Panc1 (cell line): ENCODE data around the gene TTF2.

Experiments used
- POLR2AphosphoS5 ChIP-seq: IDR thresholded peaks from 2 replicates; pipeline ENCODE4 v1.6.1; 2012; ENCODE audit warnings: mild to moderate bottlenecking, low read depth, low read length, moderate library complexity
- SIN3A ChIP-seq: IDR thresholded peaks from 2 replicates; pipeline ENCODE4 v1.6.1; 2012; ENCODE audit warnings: low read depth, mild to moderate bottlenecking, low read length, moderate library complexity, borderline replicate concordance; ENCODE audit not compliant: insufficient read depth
- TCF7L2 ChIP-seq: IDR thresholded peaks from 2 replicates; pipeline ENCODE4 v1.6.1; 2011; ENCODE audit warnings: mild to moderate bottlenecking, low read depth, low read length, inconsistent platforms
- TF ChIP-seq, protein P1 (sequence below): fragments of 450-650 bp; IDR thresholded peaks from 2 replicates; pipeline ENCODE4 v1.5.1; 2017; ENCODE audit warnings: mild to moderate bottlenecking

DNA sequence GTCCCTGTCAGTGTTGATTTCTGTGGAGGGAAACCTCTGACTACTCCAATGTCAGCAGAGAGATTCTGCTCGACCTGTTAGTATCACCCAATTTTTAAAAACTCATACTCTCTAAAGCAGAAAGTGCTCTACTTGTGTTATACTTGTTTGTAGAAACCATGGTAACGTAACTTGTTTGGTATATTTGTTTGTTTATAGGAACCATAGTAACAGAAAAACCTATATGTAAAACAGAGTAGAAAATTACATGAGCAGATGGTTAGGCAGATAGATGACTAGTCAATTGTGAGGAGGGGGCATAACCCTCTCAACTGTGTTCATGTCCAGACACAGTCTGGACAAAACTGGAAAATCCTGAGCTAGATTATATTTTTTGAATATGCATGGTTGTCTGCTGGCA is 54.8 kb downstream of the TTF2 start:
- TF ChIP-seq, protein P1, sequence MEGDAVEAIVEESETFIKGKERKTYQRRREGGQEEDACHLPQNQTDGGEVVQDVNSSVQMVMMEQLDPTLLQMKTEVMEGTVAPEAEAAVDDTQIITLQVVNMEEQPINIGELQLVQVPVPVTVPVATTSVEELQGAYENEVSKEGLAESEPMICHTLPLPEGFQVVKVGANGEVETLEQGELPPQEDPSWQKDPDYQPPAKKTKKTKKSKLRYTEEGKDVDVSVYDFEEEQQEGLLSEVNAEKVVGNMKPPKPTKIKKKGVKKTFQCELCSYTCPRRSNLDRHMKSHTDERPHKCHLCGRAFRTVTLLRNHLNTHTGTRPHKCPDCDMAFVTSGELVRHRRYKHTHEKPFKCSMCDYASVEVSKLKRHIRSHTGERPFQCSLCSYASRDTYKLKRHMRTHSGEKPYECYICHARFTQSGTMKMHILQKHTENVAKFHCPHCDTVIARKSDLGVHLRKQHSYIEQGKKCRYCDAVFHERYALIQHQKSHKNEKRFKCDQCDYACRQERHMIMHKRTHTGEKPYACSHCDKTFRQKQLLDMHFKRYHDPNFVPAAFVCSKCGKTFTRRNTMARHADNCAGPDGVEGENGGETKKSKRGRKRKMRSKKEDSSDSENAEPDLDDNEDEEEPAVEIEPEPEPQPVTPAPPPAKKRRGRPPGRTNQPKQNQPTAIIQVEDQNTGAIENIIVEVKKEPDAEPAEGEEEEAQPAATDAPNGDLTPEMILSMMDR = no peak
- TF ChIP-seq TCF7L2 (no peak), SIN3A (no peak), POLR2AphosphoS5 (no peak)
